Panc1 (cell line): ENCODE data around the gene SALL3. TPM values are rescaled to one million over a fixed set of nuclear protein-coding genes. Genes with fewer than 3 reads are reported as not detected.

Experiments used
- ATAC-seq: fragments of 200-7000 bp; cut with Tn5 transposase; 2 replicates; pipeline ENCODE4 v1.9.1; 2020; ENCODE audit warnings: mild to moderate bottlenecking, moderate library complexity
- BruUV-seq: library from RNA; stranded (reverse); fragments of 400-500 nt; replicated peaks from 2 replicates; lab custom pipeline; 2021; lab: Mats Ljungman, UMichigan
- CTCF ChIA-PET: fragments of 300-600 bp; sonication (Branson Sonifier 250); formaldehyde crosslinking; loops from one replicate; lab custom pipeline; 2022; ENCODE audit warnings: antibody characterized with exemption; lab: Charles Lee
- POLR2A ChIA-PET: fragments of 300-600 bp; sonication (Branson Sonifier 250); formaldehyde crosslinking; loops from one replicate; lab custom pipeline; 2022; ENCODE audit warnings: antibody characterized with exemption; lab: Charles Lee
- DNase-seq: peaks from one replicate; pipeline ENCODE4 v3.0.0-alpha.2; 2010; ENCODE audit warnings: low read depth, low spot score
- H3K27ac ChIP-seq: 2 replicates; pipeline ENCODE4 v1.5.1; 2011; ENCODE audit warnings: mild to moderate bottlenecking, low read length, inconsistent platforms
- H3K27me3 ChIP-seq: fragments of 200-500 bp; sonication (Bioruptor generic); 2 replicates; pipeline ENCODE4 v1.6.0; 2014; ENCODE audit warnings: low read length, inconsistent platforms; ENCODE audit not compliant: control insufficient read depth, insufficient read depth
- H3K36me3 ChIP-seq: fragments of 200-500 bp; sonication (Bioruptor generic); 2 replicates; pipeline ENCODE4 v1.5.1; 2014; ENCODE audit warnings: inconsistent platforms, mild to moderate bottlenecking, low read length, moderate library complexity; ENCODE audit not compliant: control insufficient read depth, insufficient read depth
- H3K4me1 ChIP-seq: 2 replicates; pipeline ENCODE4 v1.5.1; 2011; ENCODE audit warnings: inconsistent platforms, mild to moderate bottlenecking, low read length, moderate library complexity; ENCODE audit not compliant: control insufficient read depth, insufficient read depth
- H3K4me3 ChIP-seq, 2 experiments: 2 replicates each; pipeline ENCODE4 v1.5.1; 2011 to 2012; ENCODE audit warnings: low read depth in 2 of 2, low read length in 2 of 2, mild to moderate bottlenecking in 2 of 2, inconsistent platforms in 1 of 2, moderate library complexity in 1 of 2
- H3K9me3 ChIP-seq: fragments of 200-500 bp; sonication (Bioruptor generic); 2 replicates; pipeline ENCODE4 v1.5.1; 2014; ENCODE audit warnings: low read depth, mild to moderate bottlenecking, inconsistent platforms, low read length, moderate library complexity; ENCODE audit not compliant: control insufficient read depth, insufficient read depth
- CTCF ChIP-seq: fragments of 450-650 bp; IDR thresholded peaks from 2 replicates; pipeline ENCODE4 v1.5.1; 2017; ENCODE audit warnings: mild to moderate bottlenecking
- POLR2AphosphoS5 ChIP-seq: IDR thresholded peaks from 2 replicates; pipeline ENCODE4 v1.6.1; 2012; ENCODE audit warnings: mild to moderate bottlenecking, low read depth, low read length, moderate library complexity
- REST ChIP-seq, 2 experiments: IDR thresholded peaks; 2 replicates each; pipeline ENCODE4 v1.6.1; 2011 to 2012; ENCODE audit warnings: low read depth in 2 of 2, control low read depth in 1 of 2, low read length in 1 of 2, mild to moderate bottlenecking in 1 of 2, moderate library complexity in 1 of 2; ENCODE audit not compliant: insufficient read depth in 1 of 2
- SIN3A ChIP-seq: IDR thresholded peaks from 2 replicates; pipeline ENCODE4 v1.6.1; 2012; ENCODE audit warnings: low read depth, mild to moderate bottlenecking, low read length, moderate library complexity, borderline replicate concordance; ENCODE audit not compliant: insufficient read depth
- TCF7L2 ChIP-seq: IDR thresholded peaks from 2 replicates; pipeline ENCODE4 v1.6.1; 2011; ENCODE audit warnings: mild to moderate bottlenecking, low read depth, low read length, inconsistent platforms
- in situ Hi-C: cut with HindIII; loops from 2 replicates; pipeline ENCODE4 v1.10.0; 2016; ENCODE audit warnings: low sequenced_read_pairs, low pct_unique_long_range_greater_than_20kb
- intact Hi-C: fragments of 100-400 bp; cut with micrococcal nuclease; formaldehyde crosslinking; loops from one replicate; pipeline ENCODE4 v1.10.0; 2022; ENCODE audit not compliant: unreplicated experiment
- total RNA-seq: library from RNA; stranded (reverse); gene quantifications from one replicate; pipeline ENCODE4 v1.2.1, GENCODE V29; 2021; ENCODE audit not compliant: unreplicated experiment

Gene SALL3
- total RNA-seq, 1 experiment from 2014 or later, result not detected

GRCh38 chr18:78980279-78980771 is 707 bp downstream of the SALL3 start:
- Histone ChIP-seq H3K9me3 (no peaks in the 10 kb centered on the region), H3K36me3 (no peaks in the 10 kb centered on the region), H3K27me3 (peaks cover 22% of the 10 kb centered on the region), H3K4me3 (no peak overlapping the region), H3K4me1 (peaks cover 4% of the 10 kb centered on the region; the same call in 1 of the 2 replicates), H3K27ac (no peak overlapping the region)
- no TSS peak for BruUV-seq
- ChIA-PET CTCF (no interaction called here), POLR2A (no interaction called here)
- DNase-seq, result no peak
- ATAC-seq, result no peak
- intact Hi-C loops, result loop anchor here (10.0 kb wide), 2 partner anchors 316 to 1066 kb away; no protein-coding TSS in a partner anchor
- TF ChIP-seq SIN3A (no peak), POLR2AphosphoS5 (no peak), TCF7L2 (no peak), CTCF (no peak), REST (IDR thresholded peaks at IDR 0.05; ENCODE audit: insufficient read depth in 1 of 2, low read depth in 2 of 2, low read length in 1 of 2) (no peak)
- in situ Hi-C loops, result no loop called here

GRCh38 chr18:78980777-78981380 is 1.3 kb downstream of the SALL3 start:
- TF ChIP-seq POLR2AphosphoS5, result no peak
- no peak overlapping the region for H3K27ac ChIP-seq

GRCh38 chr18:78981394-78981831 is 1.8 kb downstream of the SALL3 start:
- intact Hi-C loops, result loop anchor here (10.0 kb wide), 2 partner anchors 317 to 1067 kb away; no protein-coding TSS in a partner anchor
- Histone ChIP-seq H3K27me3 (peaks cover 21% of the 10 kb centered on the region), H3K4me3 (no peak overlapping the region), H3K4me1 (peaks cover 12% of the 10 kb centered on the region), H3K27ac (no peak overlapping the region), H3K9me3 (no peaks in the 10 kb centered on the region), H3K36me3 (no peaks in the 10 kb centered on the region)
- ChIA-PET POLR2A (no interaction called here), CTCF (interaction anchor here (0.5 kb wide), 1 partner anchor 106 kb away, joined by 7 read pairs; no protein-coding TSS in a partner anchor)
- in situ Hi-C loops, result no loop called here
- ATAC-seq (no peak), DNase-seq (no peak)
- TF ChIP-seq CTCF (no peak), TCF7L2 (no peak), REST (IDR thresholded peaks at IDR 0.05; ENCODE audit: insufficient read depth in 1 of 2, low read depth in 2 of 2, low read length in 1 of 2) (no peak), SIN3A (no peak), POLR2AphosphoS5 (no peak)
- BruUV-seq, result no TSS peak

More at GRCh38 chr18:78980777-78981380, 1.3 kb downstream of the SALL3 start:
- Histone ChIP-seq H3K4me3 (no peak overlapping the region), H3K27me3 (peaks cover 24% of the 10 kb centered on the region), H3K36me3 (no peaks in the 10 kb centered on the region), H3K9me3 (no peaks in the 10 kb centered on the region), H3K4me1 (peaks cover 10% of the 10 kb centered on the region)
- intact Hi-C loops (loop anchor here (10.0 kb wide), 2 partner anchors 316 to 1066 kb away; no protein-coding TSS in a partner anchor), in situ Hi-C loops (no loop called here)
- CTCF ChIA-PET, result no interaction called here
- ATAC-seq (no peak), DNase-seq (no peak)
- no TSS peak for BruUV-seq
- POLR2A ChIA-PET, result no interaction called here
